Measurements from ENCODE around the gene SMCO1.
"Not testable (repeated sequence)": the region's sequence is repeated elsewhere in the genome, so short reads cannot be mapped to it uniquely, and the experiment has no call there.

Gene SMCO1

DNA sequence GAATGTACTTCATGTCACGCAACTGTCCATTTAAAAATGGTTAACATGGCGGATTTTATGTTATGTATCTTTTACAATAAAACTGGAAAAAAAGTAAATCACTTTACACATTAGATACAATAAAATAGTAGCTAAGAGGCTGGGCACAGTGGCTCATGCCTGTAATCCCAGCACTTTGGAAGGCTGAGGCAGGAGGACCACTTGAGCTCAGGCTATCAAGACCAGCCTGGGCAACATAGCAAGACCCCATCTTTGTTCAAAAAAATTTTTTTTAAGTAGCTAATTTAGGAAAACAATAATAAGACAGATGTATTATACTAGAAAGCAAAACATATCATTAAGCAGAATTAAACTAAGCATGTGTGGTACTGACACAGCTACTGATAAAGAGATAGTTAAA lies 23.1 kb downstream of the SMCO1 start:
- DNase-seq (ENCODE audit: low read depth in 2 of 2): no peak

DNA sequence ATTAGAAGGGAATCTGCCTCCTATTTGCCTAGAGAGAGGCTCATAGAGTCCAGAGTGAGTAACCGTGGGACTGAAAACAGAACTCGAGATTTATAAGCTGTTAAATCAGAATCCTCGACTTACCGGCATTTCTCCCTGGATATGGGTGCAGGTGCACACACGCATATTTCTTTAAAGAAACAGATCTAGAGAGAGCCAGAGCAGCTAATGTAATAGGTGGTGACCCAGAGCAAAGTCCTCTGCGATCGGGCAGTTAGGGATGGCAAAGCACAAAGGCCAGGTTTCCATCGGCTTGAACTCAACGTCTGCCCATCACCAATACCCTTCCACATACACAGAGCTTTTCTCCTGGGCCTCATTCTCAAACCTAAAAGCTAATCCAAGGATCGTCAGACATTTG lies 25.4 kb downstream of the SMCO1 start:
- no peak for DNase-seq (ENCODE audit: low read depth in 2 of 2)

DNA sequence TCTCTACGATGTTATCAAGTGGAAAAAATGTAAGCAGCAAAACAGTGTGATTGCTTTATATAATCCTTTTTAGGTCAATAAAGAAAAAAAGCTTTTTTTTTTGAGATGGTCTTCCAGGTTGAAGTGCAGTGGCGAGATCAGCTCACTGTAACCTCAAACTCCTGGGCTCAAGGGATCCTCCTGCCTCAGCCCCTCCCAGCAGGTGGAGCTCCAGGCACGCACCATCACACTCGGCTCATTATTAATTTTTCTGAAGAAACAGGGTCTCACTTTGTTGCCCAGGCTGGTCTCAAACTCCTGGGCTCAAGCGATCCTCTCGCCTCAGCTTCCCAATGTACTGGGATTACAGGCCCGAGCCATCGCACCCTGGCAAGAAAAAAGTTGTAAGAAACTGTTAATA lies 28.9 kb downstream of the SMCO1 start:
- no peak for DNase-seq (ENCODE audit: low read depth in 2 of 2)

DNA sequence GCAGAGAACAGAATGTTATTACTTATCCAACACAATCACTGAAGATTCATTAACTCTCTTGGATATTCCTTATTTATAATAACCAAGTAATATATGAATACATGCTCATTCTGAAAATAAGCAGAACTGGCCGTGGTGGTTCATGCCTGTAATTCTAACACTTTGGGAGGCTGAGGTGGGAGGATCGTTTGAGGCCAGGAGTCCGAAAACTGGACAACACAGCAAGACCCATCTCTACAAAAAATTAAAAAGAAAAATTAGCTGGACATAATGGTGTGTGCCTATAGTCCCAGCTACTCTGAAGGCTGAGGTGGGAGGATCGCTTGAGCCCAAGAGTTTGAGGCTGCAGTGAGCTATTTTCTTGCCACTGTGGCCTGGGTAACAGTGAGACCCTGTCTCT lies 37.5 kb downstream of the SMCO1 start:
- DNase-seq (ENCODE audit: low read depth in 2 of 2): no peak

DNA sequence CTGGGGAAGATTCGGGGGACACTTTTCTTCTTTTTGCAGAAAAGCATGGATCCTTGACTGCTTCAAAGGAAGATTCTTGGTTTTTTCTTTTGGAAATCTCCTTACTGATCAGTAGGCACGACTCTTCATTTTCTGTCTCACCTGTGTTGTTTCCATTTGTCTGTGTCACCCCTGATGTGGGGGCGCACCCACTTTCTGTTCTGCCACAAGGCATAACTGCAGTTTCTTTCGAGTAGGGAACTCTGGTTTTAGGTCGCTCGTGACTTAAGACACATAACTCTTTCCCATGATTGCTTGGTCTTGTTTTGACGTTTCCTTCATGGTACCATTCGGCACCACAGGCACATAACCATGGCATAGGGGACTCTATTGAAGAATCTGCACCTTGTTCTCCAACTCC lies 42.9 kb downstream of the SMCO1 start:
- no peak for DNase-seq (ENCODE audit: low read depth in 2 of 2)

DNA sequence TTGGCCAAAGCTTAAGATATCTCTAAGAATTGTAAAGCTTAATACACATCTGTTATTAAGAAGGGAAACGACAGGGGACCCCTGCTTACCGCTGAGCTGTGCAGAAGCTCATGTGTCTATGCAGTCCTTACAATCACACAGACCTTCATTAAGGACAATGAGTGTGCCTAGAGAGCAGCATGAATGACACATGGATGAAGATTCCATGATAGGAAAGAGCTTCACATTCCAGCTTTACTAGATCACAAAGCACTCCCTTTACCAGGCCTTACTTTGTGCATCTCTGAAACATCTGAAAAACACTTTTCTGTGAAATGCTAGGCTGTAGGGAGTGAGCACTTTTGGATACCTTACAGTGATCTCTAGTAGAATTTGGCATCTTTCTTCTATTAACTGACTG lies 43.6 kb downstream of the SMCO1 start:
- peak in 1 of 2 experiments; percentile 4 for DNase-seq (ENCODE audit: low read depth in 2 of 2)

DNA sequence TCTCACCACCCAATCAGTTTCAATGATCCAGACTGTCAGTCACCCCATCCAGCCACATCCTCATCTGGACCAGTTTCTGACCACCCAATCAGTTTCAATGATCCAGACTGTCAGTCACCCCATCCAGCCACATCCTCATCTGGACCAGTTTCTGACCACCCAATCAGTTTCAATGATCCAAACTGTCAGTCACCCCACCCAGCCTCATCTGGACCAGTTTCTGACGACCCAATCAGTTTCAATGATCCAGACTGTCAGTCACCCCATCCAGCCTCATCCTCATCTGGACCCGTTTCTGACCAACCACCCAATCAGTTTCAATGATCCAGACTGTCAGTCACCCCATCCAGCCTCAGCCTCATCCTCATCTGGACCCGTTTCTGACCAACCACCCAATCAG lies 45.0 kb downstream of the SMCO1 start:
- DNase-seq (ENCODE audit: low read depth in 2 of 2): not testable (repeated sequence)

DNA sequence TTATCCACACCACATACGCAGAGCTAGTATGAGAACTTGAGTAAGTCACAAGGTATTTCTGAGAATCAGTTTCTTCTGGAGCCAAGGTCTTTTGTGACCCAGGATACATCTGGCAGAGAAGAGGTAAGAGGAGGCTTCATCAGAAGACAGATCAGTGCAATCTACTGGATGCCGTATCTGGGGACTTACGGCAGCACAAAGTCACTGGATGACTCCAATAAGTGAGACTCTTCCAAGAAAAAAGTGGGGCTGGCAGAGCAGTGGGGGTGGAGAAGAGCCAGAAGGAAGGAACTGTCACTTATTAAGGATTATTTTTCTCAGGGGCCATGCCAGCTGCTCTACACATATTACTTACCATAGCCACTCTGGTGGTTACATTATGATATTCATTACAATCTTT lies 51.3 kb downstream of the SMCO1 start:
- DNase-seq (ENCODE audit: low read depth in 2 of 2): no peak

DNA sequence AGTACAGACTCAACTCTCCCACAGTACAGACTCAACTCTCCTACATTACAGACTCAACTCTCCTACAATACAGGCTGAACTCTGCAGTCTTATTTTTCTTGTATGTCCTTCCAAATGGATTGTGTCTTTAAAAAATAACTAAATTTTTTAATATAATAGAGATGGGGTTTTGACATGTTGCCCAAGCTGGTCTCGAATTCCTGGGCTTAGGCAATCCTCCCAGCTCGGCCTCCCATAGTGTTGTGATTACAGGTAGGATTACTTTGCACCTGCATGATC lies 51.7 kb downstream of the SMCO1 start:
- DNase-seq (ENCODE audit: low read depth in 2 of 2): no peak

DNA sequence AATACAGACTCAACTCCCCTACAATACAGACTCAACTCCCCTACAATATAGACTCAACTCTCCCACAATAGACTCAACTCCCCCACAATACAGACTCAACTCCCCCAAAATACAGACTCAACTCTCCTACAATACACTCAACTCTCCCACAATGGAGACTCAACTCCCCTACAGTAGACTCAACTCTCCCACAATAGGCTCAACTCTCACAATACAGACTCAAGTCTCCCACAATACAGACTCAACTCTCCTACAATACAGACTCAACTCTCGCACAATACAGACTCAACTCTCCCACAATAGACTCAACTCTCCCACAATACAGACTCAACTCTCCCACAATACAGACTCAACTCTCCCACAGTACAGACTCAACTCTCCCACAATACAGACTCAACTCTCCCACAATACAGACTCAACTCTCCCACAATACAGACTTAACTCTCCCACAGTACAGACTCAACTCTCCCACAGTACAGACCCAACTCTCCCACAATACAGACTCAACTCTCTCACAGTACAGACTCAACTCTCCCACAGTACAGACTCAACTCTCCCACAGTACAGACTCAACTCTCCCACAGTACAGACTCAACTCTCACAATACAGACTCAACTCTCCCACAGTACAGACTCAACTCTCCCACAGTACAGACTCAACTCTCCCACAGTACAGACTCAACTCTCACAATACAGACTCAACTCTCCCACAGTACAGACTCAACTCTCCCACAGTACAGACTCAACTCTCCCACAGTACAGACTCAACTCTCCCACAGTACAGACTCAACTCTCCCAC lies 52.3 kb downstream of the SMCO1 start:
- not testable (repeated sequence) for DNase-seq (ENCODE audit: low read depth in 2 of 2)

DNA sequence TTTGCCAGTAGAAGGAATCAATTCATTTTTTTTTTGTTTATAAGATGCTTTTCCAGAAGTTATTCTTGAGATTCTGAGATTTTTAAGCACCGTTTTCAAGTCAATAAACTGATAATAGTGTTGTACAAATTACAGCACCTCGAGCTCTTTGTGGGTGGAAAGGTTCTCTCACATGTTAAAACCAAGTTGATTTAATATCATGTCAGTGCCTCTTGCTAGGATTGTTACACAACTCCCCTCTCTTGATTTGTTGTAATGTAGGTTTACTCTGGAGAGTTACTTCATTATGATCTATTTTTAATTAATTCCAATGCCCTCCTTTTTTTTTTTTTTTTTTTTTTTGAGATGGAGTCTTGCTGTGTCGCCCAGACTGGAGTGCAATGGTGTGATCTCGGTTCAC lies 57.1 kb downstream of the SMCO1 start:
- DNase-seq (ENCODE audit: low read depth in 2 of 2): no peak

DNA sequence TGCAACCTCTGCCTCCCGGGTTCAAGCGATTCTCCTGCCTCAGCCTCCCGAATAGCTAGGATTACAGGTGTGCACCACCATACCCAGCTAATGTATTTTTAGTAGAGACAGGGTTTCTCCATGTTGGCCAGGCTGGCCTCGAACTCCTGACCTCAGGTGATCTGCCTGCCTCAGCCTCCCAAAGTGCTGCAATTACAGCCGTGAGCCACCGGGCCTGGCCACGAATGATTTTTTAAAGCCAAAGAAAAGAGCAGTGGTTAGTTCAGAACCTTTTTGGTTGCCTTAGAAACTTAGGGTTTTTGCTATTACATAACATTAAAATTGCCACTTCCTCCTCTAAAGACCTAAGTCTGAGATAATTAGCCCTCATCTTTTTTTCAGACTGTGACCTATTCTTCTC lies 57.7 kb downstream of the SMCO1 start:
- DNase-seq (ENCODE audit: low read depth in 2 of 2): not testable (repeated sequence)
